T-helper 1 cell (primary cell): ENCODE data around the gene MED10.

Experiments used
- DNase-seq, 5 donors: peaks; one replicate each; pipeline ENCODE4 v3.0.0-alpha.2; 2012 to 2020

Gene MED10

DNA sequence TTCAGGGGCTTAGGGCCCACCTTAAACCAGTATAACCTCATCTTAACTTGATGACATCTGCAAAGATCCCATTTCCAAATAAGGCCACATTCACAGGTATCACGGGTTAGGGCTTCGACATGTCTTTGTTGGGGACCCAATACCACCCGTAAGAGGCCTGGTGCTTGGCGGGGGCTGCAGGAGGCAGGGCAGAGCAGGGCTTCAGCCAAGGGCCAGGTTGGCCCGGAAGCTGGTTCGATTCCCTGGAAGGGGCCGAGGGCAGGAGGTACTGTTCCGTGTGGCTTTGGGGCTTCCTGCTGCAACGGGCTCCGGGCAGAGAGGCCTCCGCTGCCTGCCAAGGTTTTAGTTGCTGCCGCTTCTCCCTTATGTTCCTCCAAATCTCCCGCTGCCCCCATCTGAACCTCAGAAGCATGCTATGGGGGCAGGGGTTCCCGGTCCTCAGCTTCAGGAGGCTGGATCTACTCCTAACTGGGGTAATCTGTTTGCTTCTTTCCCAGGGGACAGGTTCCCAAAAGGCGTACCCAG is 29.8 kb downstream of the MED10 start:
- no peak for DNase-seq

DNA sequence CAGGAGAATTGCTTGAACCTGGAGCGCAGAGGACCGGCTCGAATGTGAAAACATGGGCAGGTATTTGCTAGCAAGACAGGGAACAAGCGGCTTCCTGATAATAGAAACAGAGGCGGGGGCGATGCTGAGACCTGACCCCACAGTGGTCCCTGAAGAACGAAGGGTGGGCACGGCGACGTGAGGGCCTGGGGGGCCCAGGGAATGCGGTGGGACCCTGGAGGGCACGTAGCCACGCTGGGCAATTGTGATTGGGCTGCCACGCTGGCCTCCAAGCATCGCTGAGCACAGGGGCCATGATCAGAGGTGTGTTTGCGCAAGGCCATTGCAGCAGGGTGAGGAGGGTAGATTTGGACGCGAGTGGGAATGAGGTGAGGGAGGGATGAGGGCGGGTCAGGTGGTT is 30.7 kb downstream of the MED10 start:
- no peak for DNase-seq

GRCh38 chr5:6347165-6347564 is 31.2 kb downstream of the MED10 start:
- DNase-seq, result no peak

DNA sequence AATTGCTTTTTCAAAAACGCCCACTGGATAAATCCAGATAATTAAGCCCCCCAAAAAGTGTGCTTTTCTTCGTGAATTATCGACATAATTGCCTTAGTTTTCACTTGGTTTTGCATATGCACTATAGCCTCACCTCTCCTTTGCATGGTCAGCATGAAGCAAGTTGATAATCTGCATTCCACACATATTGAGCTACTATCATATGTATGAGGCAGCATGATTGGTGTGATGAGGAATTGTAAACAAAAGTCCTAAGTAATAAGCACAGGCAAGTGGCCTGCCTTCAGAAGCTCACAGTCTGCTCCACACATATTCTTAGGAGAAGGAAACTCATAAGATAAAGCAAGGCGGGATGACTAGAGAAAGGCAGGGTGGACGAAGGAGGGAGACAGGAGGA is 33.8 kb downstream of the MED10 start:
- no peak for DNase-seq

GRCh38 chr5:6343951-6344592 is 34.3 kb downstream of the MED10 start:
- DNase-seq, result no peak

DNA sequence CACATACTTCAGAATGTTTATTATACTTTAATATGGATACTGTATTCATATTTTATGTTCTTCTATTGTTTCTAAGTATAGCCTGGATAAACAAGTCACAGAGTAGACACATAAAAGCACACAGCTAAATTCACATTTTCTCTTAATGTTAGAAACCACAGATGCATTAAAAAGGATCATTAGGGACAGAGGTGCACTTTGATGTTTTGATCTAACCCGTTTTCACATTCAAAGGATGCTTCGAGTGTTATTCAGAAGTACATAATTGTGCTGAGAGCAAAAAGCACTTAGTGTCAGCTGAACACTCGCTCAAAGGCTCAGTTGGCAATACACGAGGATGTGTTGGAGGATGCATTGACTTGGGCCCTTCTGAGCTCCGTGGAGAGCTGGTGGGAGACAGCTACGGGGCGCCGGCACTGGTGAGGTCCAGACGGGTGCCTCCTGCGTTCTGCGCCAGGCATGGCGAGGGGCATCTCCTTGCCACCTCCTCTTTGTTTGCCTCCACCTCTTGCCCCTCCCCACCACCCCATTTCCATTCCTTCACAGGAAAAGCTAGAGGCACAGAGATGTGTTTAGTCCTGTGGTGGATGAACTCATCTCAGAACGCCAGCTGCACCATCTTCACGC is 35.5 kb downstream of the MED10 start:
- no peak for DNase-seq

- DNase-seq, result no peak
Measured at GRCh38 chr5:6340100-6340499, 38.2 kb downstream of the MED10 start.

DNA sequence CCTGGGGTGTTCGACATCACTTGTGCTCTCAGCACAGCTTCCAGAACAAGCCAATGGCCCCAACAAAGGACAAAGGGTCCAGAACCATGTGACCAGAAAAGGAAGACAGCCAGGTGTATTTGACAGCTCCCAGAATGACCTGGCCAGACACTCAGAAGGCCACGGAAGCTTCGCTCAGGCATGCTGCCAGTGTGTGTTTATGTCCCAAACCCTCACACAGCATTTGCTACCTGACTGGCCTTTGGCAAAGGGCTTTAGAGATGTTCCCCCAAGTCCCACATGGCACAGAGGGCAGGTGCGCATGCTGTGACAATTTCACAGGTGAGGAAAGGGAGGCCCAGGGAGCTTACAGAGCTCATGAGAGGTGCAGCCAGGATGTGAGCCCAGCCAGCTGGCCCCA is 39.5 kb downstream of the MED10 start:
- no peak for DNase-seq

DNA sequence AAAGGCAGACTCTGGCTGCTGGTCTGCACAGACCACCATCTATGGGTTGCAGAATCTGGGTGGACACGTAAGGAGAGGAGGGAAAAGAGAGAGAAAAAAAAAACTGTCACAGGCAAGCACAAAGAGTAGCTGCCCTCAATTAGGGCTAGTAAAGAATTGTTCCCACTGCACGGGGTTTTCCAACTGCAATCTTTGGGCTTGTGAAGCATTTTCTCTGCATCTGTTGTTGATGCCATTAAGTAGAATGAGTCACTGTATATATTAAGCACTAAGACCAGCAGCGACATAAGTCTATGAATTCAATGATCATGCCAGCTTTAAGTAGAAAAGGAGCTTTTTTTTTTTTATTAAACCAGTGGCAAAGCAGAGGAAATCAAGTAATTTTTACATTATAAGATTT is 40.2 kb downstream of the MED10 start:
- DNase-seq, result no peak

DNA sequence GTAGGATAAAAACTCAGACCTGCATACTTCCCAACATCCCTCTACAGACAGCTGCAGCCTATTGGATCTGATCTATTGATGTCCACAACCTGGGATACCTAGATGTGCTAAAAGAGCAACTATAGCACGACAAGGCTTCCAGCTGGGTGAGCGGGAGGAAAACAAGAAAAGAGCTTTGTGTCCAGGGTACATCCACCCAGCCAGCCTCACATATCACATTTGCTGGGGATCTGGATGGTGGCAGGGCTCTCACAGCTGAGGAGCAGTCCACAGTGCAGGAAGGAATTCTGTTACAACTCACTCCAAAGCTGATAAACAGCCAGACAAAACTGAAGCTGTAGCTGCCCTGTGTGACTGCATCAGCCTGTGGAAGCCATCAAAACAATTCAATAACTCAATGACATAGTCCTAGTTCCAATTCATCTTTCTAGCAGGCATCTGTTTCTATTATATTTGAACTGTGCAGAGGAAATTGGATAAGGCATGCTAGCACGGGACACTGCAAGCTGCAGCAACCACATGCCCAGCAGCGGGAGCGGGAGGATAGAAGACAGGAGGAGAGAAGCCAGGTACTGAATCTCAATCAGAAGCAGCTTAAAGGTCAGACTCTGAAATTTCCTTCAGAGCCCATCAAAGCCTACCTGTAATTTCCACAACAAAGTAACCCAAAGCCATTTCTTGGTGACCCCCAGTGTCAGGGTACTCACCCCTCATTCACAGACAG is 45.0 kb downstream of the MED10 start:
- no peak for DNase-seq

- no peak for DNase-seq
Measured at GRCh38 chr5:6328173-6328572, 50.2 kb downstream of the MED10 start.

GRCh38 chr5:6326776-6327175 is 51.6 kb downstream of the MED10 start:
- no peak for DNase-seq

- no peak for DNase-seq
Measured at GRCh38 chr5:6322163-6322713, 56.1 kb downstream of the MED10 start.
